ENCODE results near the gene ADGRG2.

Gene ADGRG2

GRCh38 chrX:19005909-19006308 lies 116.4 kb downstream of the ADGRG2 start:
- TF ChIP-seq CTCF (IDR thresholded peaks at IDR 0.05; ENCODE audit: low read depth, low read length): no peak
- no peak overlapping the region for H3K4me3 ChIP-seq (ENCODE audit: low read depth, low read length)
- DNase-seq (ENCODE audit: low read depth, low spot score): no peak
- in situ Hi-C loops (cut with HindIII; ENCODE audit: low sequenced_read_pairs): no loop called here

GRCh38 chrX:19003756-19004155 lies 118.5 kb downstream of the ADGRG2 start:
- no peak for DNase-seq (ENCODE audit: low read depth, low spot score)
- in situ Hi-C loops (cut with HindIII; ENCODE audit: low sequenced_read_pairs): no loop called here
- no peak overlapping the region for H3K4me3 ChIP-seq (ENCODE audit: low read depth, low read length)
- no peak for TF ChIP-seq CTCF (IDR thresholded peaks at IDR 0.05; ENCODE audit: low read depth, low read length)

GRCh38 chrX:18998653-18999052 lies 123.6 kb downstream of the ADGRG2 start:
- H3K4me3 ChIP-seq (ENCODE audit: low read depth, low read length): no peak overlapping the region
- DNase-seq (ENCODE audit: low read depth, low spot score): no peak
- no peak for TF ChIP-seq CTCF (IDR thresholded peaks at IDR 0.05; ENCODE audit: low read depth, low read length)
- in situ Hi-C loops (cut with HindIII; ENCODE audit: low sequenced_read_pairs): no loop called here

GRCh38 chrX:18997916-18998315 lies 124.4 kb downstream of the ADGRG2 start:
- DNase-seq (ENCODE audit: low read depth, low spot score): no peak
- TF ChIP-seq CTCF (IDR thresholded peaks at IDR 0.05; ENCODE audit: low read depth, low read length): no peak
- H3K4me3 ChIP-seq (ENCODE audit: low read depth, low read length): no peak overlapping the region
- in situ Hi-C loops (cut with HindIII; ENCODE audit: low sequenced_read_pairs): no loop called here

- H3K4me3 ChIP-seq (ENCODE audit: low read depth, low read length): no peak overlapping the region
- no peak for DNase-seq (ENCODE audit: low read depth, low spot score)
- in situ Hi-C loops (cut with HindIII; ENCODE audit: low sequenced_read_pairs): no loop called here
- TF ChIP-seq CTCF (IDR thresholded peaks at IDR 0.05; ENCODE audit: low read depth, low read length): no peak
Measured at GRCh38 chrX:18996536-18996935, 125.7 kb downstream of the ADGRG2 start.

- in situ Hi-C loops (cut with HindIII; ENCODE audit: low sequenced_read_pairs): no loop called here
- no peak for TF ChIP-seq CTCF (IDR thresholded peaks at IDR 0.05; ENCODE audit: low read depth, low read length)
- peak; percentile 52 for DNase-seq (ENCODE audit: low read depth, low spot score)
- no peak overlapping the region for H3K4me3 ChIP-seq (ENCODE audit: low read depth, low read length)
Measured at GRCh38 chrX:18995221-18995620, 127.0 kb downstream of the ADGRG2 start.

GRCh38 chrX:18994713-18995112 lies 127.6 kb downstream of the ADGRG2 start:
- in situ Hi-C loops (cut with HindIII; ENCODE audit: low sequenced_read_pairs): no loop called here
- TF ChIP-seq CTCF (IDR thresholded peaks at IDR 0.05; ENCODE audit: low read depth, low read length): no peak
- peak; percentile 66 for DNase-seq (ENCODE audit: low read depth, low spot score)
- H3K4me3 ChIP-seq (ENCODE audit: low read depth, low read length): no peak overlapping the region

Data from astrocyte of the spinal cord (primary cell).